ENCODE measurements around the gene PDILT.
"Not testable (repeated sequence)": the region's sequence is repeated elsewhere in the genome, so short reads cannot be mapped to it uniquely, and the experiment has no call there.

PDILT gene

GRCh38 chr16:20404637-20405036, at the start of gene PDILT:
PDILT (minus strand) TSS chr16:20404737; CDS start chr16:20399300, 5,437 bp downstream.
- H3K27ac ChIP-seq: no peak within 1 kb of the TSS
- DNase-seq (ENCODE audit: low spot score): no peak
- TF ChIP-seq CTCF (IDR thresholded peaks at IDR 0.05): no peak
- no peak within 1 kb of the TSS for H3K4me3 ChIP-seq

GRCh38 chr16:20453633-20454032, 49.1 kb upstream of the PDILT start:
- not testable (repeated sequence) for DNase-seq (ENCODE audit: low spot score); H3K27ac ChIP-seq; H3K4me3 ChIP-seq

GRCh38 chr16:20451364-20451763, 46.8 kb upstream of the PDILT start, which contains the start of gene ACSM2A:
ACSM2A (plus strand) TSS chr16:20451521; CDS start chr16:20460115, 8,594 bp downstream.
- H3K4me3 ChIP-seq; DNase-seq (ENCODE audit: low spot score); H3K27ac ChIP-seq: not testable (repeated sequence)

- not testable (repeated sequence) for DNase-seq (ENCODE audit: low spot score); H3K27ac ChIP-seq; H3K4me3 ChIP-seq
These were observed 42.3 kb upstream of the PDILT start for GRCh38 chr16:20446652-20447393.

GRCh38 chr16:20441859-20442258, 37.3 kb upstream of the PDILT start:
- DNase-seq (ENCODE audit: low spot score); H3K4me3 ChIP-seq; H3K27ac ChIP-seq: not testable (repeated sequence)

- no peak overlapping the region for H3K4me3 ChIP-seq
- H3K27ac ChIP-seq: no peak overlapping the region
- no peak for DNase-seq (ENCODE audit: low spot score)
- no peak for TF ChIP-seq CTCF (IDR thresholded peaks at IDR 0.05)
These were observed 36.7 kb upstream of the PDILT start for GRCh38 chr16:20441191-20441590.

- DNase-seq (ENCODE audit: low spot score); H3K4me3 ChIP-seq: not testable (repeated sequence)
- peak overlapping the region; percentile 50 to 87 for H3K27ac ChIP-seq
These were observed 36.2 kb upstream of the PDILT start for GRCh38 chr16:20440731-20441130.

GRCh38 chr16:20439820-20440231, 35.3 kb upstream of the PDILT start:
- H3K4me3 ChIP-seq; DNase-seq (ENCODE audit: low spot score): not testable (repeated sequence)
- peak overlapping the region; percentile 32 to 68 for H3K27ac ChIP-seq

- H3K4me3 ChIP-seq; DNase-seq (ENCODE audit: low spot score): not testable (repeated sequence)
- peak overlapping the region in 1 of 2 donors; percentile 68 for H3K27ac ChIP-seq
These were observed 34.4 kb upstream of the PDILT start for GRCh38 chr16:20438950-20439349.

- DNase-seq (ENCODE audit: low spot score): no peak
- TF ChIP-seq CTCF (IDR thresholded peaks at IDR 0.05): no peak
- no peak overlapping the region for H3K4me3 ChIP-seq
- H3K27ac ChIP-seq: no peak overlapping the region
These were observed 26.4 kb upstream of the PDILT start for GRCh38 chr16:20430948-20431347.

GRCh38 chr16:20430480-20430879, 25.9 kb upstream of the PDILT start:
- not testable (repeated sequence) for H3K4me3 ChIP-seq; H3K27ac ChIP-seq; DNase-seq (ENCODE audit: low spot score)

GRCh38 chr16:20429499-20429898, 25.0 kb upstream of the PDILT start:
- H3K27ac ChIP-seq; H3K4me3 ChIP-seq; DNase-seq (ENCODE audit: low spot score): not testable (repeated sequence)

GRCh38 chr16:20427401-20427797, 22.9 kb upstream of the PDILT start:
- not testable (repeated sequence) for H3K27ac ChIP-seq; H3K4me3 ChIP-seq; DNase-seq (ENCODE audit: low spot score)

Data from coronary artery (tissue), 2 donors.